GM12801 (cell line): ENCODE data around the gene TBC1D5.

ENCODE experiments used
- CTCF ChIP-seq: IDR thresholded peaks from one replicate; pipeline ENCODE4 v1.5.1; 2011; ENCODE audit warnings: control low read depth; ENCODE audit not compliant: insufficient read length; ENCODE audit errors: extremely low read depth

TBC1D5 gene

DNA sequence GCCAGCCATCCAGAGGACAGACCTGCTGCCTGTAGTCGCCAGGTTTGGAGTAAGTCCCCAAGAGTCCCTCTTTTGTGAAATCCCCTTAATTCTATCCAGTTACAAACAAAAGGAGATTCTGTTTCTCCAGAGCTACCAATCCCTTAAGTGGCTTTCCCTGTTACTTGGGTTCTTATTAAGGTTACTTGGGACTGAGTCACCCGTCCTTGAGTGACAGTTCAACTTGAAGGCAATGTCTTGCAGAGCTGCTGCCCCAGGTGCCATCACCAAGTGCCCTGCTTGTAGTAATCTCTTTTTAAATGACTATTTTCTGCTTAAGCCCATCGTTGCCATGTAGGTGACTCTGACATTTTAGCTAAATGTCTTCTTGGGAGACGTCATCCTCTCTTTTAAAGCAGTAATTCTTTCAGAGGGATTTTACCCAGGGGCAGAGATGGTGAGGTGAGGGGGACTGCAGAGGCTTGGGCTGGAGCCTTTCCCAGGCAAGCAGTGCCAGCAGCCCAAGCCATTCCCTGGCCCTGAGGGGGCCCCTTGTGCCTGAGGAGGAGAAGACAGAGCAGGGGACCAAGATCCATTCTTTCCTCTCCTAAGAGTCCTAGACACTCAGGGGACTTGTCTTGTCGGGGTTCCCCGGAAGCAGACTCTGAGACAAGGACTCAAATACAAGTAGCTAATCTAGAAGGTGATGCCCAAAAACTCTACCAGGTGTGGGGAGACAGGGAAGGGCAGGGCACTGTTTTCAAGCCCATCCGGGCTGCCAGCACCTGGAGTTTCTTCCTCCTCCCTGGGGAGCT, 604.0 kb downstream of the TBC1D5 start:
- TF ChIP-seq CTCF: no peak

GRCh38 chr3:17137321-17137826, 605.1 kb downstream of the TBC1D5 start:
- no peak for TF ChIP-seq CTCF

DNA sequence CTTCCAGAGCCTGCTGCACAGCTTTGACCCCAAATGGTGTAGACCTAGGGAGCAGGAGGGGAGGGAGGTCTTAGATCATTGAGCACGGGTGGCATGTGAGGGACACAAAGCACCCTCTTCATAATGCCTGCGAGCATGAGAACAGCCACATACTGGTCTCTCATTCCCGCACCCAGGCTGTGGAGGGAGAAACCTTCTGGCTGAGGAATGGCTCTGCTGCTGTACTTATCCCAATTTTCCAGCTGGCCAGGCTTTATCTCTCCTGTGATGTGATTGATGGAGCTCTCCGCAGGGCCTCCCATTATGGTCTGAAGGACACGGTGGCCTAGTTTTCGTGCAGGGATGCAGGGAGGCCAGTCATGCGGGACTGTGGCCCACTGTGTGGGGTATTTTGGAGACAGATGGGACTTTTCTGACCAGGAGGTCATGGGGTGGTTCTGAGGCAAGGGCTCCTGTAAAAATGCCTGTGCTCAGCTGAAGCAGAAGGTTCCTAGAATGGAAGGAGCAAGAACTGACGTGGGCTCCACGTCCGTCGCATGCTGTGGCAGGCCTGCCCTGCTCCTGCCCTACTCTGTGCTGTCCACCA, 606.2 kb downstream of the TBC1D5 start:
- TF ChIP-seq CTCF: no peak

DNA sequence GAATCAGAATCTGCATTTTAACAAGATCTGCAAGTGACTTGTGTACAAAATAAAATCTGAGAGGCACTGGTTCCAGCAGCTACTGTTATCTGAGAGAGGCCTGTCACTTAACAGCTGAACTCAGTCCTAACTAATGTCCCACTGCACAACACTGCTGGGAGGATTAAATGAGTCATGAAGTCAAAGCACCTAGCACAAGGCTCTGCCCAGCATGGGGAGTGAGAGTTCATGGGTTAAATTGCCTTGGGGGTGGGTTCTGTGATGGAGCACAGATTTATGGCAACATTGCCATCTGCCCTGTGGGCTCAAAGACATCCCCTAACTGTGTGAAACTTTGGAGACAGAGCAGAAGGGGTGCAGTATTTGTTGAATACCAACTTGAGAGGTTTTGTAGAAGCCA, 606.7 kb downstream of the TBC1D5 start:
- no peak for TF ChIP-seq CTCF

- no peak for TF ChIP-seq CTCF
Measured at GRCh38 chr3:17133632-17134545, 608.5 kb downstream of the TBC1D5 start.

DNA sequence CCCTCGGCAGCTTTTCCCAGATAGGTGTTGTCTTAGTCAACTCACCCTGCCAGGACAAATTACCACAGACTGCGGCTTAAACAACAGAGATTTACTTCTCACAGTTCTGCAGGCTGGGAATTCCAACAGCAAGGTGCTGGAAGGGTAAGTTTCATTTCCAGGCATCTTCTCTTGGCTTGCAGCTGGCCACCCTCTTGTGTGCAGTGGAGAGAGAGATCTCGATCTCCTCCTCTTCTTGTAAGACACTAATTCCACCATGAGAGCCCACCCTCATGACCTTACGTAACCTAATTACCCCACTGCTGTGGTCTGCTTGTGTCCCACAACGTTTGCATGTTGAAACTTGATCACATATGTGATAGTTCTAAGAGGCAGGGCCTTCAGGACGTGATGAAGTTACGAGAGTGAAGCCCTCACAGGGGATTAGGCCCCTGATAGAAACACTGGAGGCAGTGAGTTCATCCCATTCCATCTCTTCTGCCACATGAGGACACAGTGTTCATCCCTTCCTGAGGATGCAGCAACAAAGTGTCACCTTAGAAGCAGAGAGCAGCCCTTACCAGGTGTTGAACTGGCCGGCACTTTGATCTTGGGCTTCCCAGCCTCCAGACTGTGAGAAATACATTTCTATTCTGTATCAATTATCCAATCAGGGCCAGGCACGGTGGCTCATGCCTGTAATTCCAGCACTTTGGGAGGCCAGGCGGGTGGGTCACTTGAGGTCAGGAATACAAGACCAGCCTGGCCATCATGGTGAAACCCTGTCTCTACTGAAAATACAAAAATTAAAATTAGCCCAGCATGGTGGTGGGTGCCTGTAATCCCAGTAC, 609.9 kb downstream of the TBC1D5 start:
- TF ChIP-seq CTCF: no peak
